ENCODE measurements around the gene OSTM1.
A peak's percentile ranks its signal among the peaks of the same experiment; 100 is the strongest.
"Not testable (repeated sequence)": the region's sequence is repeated elsewhere in the genome, so short reads cannot be mapped to it uniquely, and the experiment has no call there.

The OSTM1 gene

DNA sequence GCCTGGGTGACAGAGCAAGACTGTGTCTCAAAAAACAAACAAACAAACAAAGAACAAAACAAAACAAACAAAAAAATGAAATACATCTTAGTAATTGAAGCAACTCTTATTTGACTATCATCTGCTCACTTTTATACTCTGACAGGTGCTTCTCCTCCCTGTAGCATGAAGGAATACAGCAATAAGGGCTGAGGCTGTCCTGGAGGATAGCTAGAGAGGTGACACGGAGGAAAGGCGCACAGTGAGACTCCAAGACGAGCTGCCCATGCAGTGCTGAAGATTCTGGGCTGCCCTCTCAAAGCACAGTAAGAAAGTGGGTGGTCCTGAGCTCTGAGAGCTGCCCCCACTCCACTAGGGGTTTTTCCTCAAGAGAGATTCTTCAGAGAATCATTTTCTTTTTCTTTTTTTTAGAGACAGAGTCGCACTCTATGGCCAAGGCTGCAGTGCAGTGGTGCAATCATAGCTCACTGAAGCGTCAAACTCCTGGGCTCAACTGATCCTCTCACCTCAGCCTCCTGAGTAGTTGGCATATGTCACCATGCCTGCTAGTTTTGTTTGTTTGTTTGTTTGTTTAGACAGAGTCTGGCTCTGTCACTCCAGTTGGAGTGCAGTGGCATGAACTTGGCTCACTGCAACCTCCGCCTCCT is 50.0 kb downstream of the OSTM1 start:
- no peak for DNase-seq

DNA sequence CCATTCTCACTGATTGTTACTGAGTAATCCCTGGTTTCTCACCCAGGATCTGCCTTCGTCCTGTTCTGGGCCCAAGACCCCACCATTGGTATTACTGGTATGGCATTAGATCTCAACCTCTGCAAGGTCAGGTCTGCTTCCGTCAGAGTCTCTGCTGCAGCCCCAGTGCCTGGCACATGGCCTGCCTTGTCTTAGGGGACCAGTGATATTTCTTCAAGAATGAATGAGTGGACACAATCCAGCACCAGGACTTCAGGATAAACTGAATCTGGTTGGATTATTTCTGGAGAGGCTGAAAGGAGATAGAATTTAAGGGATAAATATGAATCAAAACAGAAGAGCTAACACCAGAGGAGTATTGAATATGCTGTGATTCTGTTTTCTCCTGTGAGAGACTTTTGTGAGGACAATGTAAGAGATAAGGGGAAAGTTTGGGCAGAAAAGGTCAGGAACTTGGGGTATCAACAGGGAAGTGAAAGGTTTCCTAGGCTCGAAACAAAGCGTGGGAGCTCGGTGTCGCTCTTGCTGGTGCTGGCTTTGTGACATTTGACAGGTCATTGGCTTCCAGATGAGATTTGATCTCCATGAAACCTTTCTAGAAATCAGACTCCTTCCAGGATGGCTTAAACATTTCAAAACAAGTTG is 53.9 kb downstream of the OSTM1 start:
- no peak for DNase-seq

DNA sequence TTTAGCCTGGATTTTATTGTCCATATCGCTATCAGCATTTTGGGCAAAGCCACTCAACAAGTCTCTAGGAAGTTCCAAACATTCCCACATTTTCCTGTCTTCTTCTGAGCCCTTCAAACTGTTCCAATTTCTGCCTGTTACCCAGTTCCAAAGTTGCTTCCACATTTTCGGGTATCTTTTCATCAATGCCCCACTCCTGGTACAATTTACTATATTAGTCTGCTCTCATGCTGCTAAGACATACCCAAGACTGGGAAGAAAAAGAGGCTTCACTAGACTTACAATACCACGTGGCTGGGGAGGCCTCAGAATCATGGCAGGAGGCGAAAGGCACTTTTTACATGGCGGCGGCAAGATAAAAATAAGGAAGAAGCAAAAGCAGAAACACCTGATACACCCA is 58.3 kb downstream of the OSTM1 start:
- not testable (repeated sequence) for DNase-seq

DNA sequence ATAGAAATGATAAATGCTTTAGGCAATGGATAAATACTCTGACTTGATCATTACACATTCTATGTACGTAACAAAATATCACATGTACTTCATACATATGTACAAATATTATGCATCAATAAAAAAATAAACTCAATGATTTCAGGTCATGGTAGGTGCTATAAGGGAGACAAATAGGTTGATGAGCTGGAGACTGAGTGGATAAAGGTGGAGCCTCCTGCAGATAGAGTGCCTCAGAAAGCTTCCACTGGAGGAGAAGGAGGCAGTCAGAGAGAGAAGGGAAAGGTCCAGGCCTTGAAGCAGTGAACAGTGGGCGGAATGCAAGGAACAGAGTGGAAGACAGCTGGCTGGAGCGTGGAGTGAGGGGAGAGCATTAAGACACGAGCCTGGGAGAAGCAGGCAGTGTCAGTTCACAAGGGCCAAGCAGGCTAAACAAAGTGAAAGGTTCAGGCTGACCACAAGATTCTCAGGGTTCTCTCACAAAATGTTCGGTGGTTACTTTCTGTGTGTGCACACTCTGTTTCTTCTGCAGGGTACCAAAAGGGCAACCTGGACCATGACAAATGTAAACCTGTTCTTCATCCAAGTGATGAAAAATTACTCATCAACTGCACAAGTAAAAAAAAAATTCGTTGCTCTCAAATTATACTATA is 60.6 kb downstream of the OSTM1 start:
- DNase-seq, result no peak

DNA sequence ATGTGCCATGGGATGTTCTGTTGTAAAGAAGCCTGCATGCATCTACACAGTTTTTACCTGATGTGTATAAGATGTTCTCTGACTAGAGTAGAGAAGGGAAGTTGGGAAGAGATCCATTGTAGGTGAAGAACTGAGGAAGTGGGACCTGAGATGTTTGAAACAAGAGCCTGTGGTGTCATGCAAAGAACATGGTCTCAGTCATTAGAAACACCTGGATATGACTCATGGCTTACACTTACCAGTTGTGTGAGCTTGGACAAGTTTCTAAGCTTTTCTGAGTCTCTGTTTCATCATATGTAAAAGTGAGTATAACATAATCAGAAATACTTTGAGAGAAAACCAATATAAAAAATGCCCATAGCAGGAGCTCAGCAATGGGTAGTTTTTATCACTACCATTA is 64.6 kb downstream of the OSTM1 start:
- no peak for DNase-seq

DNA sequence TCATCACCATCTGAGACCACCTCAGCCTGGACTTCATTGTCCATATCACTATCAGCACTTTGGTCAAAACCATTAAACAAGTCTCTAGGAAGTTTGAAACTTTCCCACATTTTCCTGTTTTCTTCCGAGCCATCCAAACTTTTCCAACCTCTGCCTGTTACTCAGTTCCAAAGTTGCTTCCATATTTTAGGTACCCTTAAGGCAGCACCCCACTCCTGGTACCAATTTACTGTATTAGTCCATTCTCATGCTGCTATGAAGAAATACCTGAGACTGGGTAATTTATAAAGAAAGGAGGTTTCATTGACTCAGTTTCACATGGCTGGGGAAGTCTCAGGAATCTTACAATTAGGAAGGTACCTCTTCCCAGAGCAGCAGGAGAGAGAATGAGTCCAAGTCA is 65.3 kb downstream of the OSTM1 start:
- not testable (repeated sequence) for DNase-seq

DNA sequence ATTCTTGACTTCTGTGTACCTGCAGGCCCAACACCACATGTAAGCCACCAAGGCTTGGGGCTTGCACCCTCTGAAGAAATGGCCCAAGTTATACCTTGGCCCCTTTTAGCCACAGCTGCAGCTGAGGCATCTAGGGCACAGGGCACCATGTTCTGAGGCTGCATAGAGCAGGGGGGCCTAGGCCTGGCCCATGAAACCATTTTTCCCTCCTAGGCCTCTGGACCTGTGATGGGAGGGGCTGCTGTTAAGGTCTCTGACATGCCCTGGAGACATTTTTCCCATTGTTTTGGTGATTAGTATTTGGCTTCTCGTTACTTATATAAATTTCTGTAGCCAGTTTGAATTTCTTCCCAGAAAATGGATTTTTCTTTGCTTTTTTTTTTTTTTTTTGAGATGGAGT is 66.2 kb downstream of the OSTM1 start:
- DNase-seq, result no peak

DNA sequence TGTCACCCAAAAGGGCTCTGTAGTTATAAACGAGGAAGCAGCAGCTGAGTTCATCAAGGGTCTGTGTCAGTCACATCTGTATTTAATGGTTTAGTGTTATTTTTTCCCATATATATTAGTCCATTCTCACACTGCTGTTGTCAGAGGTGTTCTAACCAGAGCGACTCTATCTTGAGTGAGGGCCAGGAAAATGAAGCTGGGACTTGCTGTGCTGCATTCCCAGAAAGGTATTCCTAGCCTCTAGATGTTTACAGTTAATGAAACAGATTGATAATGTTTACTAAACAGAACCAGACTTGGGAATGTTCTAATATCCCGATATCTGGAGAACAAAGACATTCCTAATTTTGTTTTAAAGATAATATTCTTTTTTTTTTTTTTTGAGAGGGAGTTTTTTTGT is 68.6 kb downstream of the OSTM1 start:
- DNase-seq, result no peak

DNA sequence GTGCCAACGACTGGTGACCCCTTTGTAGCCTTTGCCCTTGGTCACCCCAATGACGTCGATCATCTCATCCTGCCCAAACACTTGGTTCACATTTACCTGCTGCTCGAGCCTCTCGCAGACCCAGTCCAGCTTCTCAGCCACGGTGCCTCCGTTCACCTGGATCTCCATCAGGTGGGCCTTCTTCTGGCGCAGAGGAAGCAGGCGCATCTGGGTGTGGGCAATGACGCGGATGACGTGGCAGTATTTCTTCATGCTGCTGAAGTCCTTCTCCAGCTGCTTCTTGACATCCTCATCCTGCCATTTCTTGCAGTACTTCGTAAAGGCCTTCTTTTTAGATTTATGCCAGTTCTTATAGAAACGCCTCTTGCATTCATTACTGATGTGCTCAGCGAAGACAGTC is 69.7 kb downstream of the OSTM1 start:
- DNase-seq, result no peak

DNA sequence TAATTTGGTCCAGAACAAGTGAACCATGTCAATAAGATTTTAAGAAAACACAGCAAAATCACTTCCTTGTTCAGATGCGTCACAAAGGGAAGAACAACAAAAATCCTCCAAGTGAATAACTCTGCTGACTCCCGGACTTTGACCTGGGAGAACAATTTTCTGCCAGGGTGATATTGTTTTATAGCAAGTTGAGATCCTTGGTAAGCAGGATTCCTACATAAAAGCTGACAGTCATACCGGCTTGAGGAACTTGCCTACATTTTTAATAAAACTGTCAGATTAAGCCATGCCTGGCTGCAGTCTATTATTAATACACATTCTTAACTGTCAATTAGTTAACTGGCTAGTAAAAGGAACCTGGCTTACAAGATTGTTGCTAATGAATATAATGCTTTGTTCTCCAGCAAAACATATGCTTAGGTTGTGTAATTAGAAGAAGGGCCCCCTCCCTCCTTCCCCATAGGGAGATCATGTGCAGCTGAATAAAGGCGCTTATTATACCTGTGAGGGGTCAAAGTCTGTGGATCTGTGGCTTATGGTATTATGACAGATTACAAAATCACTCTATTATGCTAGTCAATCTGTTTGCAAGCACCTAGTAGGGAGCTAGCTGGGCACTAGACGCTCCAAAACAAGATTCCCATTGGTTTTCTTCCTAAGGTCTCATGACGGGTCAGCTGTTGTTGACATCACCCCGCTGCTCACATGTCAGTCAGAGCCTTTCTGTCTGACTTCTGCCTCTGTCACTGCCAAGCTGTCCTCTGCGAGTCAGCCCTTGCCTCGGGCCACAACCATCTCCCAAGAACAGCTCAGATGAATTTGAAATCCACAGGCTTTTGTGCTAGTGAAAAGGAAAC is 71.9 kb downstream of the OSTM1 start:
- DNase-seq, result peak in 55 of 58 donors; percentile 3 to 91 (median 64)

DNA sequence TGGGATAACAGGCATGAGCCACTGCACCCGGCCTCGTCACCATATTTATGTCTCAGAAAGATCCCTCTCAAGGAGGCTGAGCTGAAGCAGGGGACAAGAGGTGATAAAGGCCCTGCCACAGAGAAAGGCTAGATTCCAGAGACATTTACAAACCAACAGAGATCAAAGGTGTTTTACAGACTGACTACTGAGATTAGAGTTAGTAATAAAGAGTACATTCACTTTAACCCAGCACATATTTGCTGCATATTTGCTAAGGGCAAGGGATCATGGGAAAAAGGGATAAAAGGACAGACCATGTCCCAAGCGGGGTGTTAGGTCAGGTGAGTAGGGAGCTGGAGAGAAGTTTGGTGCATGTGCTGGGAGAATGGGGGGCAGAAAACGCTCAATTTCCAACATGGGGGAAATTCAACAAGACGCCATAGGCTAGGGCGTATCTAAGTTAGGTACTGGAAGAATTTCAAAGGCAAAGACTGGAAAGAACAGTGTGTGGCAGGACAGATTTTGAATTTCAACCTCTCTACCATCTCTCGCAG is 72.8 kb downstream of the OSTM1 start:
- no peak for DNase-seq

DNA sequence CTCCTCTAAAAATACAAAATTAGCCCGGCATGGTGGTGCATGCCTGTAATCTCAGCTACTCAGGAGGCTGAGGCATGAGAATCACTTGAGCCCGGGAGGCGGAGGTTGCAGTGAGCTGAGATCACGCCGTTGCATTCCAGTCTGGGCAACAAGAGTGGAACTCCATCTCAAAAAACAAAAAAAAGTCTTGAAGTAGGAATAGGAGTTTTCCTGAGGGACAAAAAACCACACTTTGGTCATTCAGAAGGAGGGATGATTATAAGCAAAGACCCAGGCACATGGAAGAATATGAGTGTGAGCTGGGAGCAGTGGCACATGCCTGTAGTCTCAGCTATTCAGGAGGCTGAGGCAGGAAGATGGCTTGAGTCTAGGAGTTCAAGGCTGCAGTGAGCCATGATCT is 74.3 kb downstream of the OSTM1 start:
- not testable (repeated sequence) for DNase-seq

DNA sequence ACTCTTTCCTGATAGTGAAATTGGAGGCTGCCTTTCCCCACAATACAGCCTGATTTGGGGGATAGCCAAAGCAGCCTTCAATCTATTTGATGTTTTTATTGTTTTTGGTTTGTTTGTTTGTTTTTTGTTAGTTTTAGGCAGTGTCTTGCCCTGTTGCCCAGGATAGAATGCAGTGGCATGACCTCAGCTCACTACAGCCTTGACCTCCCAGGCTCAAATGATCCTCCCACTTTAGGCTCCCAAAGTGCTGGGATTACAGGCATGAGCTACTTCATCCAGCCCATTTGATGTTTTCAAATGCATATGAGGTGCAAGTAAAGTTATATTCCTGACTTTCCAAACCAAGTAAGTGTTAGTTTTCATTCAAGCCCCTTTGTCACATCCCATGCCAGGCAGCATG is 75.2 kb downstream of the OSTM1 start:
- no peak for DNase-seq

DNA sequence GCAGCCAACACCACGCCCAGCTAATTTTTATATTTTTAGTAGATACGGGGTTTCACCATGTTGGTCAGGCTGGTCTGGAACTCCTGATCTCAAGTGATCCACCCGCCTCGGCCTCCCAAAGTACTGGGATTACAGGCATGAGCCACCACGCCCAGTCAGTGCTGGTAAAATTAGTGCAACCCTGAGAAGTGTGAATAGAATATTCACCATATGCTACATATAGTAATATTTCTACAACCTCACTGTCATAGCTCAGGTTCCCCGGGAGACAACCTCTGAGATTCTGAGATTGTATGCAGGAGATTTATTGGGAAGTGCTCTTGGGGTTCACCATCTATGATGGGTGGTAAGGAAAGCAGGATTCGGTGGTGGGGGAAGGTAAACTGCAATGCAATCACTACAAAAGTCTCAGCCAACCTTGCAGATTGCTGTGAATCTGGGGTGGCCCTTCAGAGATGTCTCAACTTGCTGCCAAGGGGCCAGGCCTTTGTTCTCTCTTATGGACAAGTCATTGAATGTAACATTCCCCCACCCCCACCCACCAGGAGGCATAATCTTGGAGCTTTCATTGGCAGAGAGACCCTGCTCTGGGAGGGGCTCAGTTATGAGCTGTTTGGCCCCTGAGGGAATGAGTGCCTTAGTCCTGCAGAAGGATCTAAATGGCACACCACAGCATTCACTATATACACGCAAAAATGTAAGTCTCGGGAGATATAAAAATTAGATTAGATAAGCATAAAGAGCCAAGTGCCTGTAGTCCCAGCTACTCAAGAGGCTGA is 82.6 kb downstream of the OSTM1 start:
- no peak for DNase-seq

All from anterior cingulate cortex (tissue), 58 donors.